Measurements from ENCODE around the gene ZPLD1.

- no peak for TF ChIP-seq CTCF (IDR thresholded peaks at IDR 0.05)
- no peak for TF ChIP-seq POLR2A (IDR thresholded peaks at IDR 0.05)
Measured at GRCh38 chr3:102478160-102478559, 43.3 kb downstream of the ZPLD1 start.

All from Peyer's patch (tissue), 4 donors.